NCI-H69 (cell line): ENCODE data around the gene PRELID1.
A peak's percentile ranks its signal among the peaks of the same experiment; 100 is the strongest.

Experiments used
- DNase-seq: peaks from one replicate; lab custom pipeline; 2025; lab: John Stamatoyannopoulos, UW

PRELID1 gene

GRCh38 chr5:177313561-177314259 is 10.1 kb downstream of the PRELID1 start:
- DNase-seq = no peak

DNA sequence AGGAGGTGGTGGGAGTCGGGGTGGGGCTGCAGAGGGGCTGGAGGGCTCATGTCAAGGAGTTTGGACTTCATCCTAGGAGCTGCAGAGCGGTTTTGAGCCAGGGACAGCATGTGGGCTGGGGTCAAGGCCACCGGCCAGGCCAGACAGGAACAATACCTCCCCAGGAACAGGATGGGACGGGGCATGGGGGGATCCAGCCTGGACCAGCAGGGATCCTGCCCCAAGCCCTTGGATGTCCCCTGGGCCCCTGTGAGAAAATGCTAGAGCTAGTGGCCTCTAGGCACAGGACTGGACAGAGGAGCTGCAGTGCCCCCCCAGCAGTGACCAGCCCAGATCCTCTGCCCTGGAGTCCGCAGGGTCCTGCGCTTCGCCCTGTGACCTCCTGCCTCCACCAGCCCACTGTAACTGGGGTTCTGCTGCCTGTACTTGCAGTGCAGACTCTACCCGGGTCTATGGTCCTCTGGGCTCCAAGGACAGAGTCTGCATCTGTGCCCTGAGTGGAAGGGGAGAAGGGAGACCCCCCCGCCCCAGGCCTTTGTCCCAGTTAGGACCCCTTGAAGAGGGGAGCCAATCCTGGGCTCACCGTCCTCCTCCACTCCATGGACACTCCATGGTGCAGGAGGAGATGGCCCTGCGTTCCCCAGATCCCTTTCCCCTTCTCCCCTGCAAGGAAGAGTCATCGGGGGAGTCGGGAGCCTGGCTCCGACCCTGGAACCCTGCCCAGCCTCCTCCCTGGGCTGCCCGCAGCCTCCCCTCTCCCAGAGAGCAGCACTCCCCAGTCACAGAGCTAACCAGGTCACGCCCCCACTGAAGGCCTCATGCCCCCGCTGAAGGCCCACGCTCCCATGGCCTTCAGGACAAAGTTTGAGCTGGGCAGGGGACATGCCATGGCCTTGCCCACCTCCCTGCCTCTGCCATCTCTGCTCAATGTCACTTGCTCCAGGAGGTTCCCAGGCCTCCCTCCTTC is 11.1 kb downstream of the PRELID1 start:
- no peak for DNase-seq

- DNase-seq = no peak
Observed at GRCh38 chr5:177315411-177315810, 11.8 kb downstream of the PRELID1 start.

DNA sequence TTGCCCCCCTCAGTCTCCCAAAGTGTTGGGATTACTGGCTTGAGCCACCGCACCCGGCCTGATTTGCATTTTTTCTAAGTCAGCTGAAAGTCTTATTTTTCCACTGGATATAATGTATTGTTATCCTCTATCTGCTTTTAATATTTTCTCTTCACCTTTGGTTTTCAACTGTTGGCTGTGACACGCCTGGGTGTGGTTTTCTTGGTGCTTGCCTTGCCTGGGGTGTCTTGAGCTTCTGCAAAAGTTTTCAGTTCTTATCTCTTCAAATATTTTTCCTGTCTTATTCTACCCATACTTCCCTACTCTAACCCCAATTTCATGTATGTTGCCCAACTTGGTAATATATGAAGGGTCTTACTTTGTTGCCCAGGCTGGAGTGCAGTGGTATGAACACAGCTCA is 12.4 kb downstream of the PRELID1 start:
- DNase-seq = no peak

- peak; percentile 81 for DNase-seq
Observed at GRCh38 chr5:177317959-177318377, 14.4 kb downstream of the PRELID1 start.

DNA sequence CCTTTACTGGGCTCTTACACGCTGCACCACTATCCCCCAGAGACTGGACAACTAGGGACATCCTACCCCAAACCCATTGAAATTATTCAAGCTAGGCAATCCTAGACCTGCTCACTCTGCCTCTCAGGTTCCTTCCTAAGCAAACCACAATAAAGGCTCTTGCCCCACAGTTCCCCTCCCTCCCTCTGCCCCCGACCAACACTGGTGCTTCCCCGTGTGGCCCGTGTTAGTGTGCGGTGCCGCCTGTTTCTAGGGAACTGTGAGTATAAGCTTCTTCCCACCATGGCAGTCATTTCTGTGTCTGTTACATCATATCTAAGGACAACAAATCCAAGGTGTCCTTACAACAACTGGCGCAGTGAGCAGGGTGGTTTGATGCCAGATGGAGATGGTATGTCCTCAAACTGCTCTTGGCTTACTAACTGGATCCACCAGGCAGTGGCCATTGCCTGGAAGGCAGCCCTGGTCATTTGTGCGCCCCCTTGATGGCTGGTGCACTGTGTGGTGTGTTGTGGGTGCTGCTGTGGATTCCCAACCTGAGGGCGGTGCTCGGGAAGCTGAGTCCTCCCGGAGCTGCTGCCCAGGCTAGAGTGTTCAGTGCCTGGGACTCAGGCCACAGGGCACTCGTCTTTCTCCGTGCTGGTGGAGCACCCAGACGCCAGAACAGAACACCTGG is 16.5 kb downstream of the PRELID1 start:
- DNase-seq = no peak

DNA sequence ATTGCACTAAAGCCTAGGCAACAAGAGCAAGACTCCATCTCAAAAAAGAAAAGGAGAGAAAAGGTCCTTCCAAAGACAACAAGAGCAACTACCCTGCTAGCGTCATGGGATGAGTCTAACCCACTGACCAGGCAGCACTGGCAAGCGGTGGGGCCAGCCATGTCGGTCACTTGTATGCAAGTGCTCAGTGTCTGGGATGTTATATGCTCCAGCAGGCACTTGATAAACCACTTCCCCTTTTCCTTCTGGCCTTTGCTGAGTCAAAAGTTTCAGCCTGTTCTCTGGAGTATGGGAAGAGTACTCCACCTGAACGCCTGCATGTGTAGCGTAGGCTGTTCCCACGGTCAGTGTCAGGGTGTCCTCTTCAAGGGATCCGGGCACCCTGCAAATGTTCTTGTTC is 17.3 kb downstream of the PRELID1 start:
- DNase-seq = no peak

DNA sequence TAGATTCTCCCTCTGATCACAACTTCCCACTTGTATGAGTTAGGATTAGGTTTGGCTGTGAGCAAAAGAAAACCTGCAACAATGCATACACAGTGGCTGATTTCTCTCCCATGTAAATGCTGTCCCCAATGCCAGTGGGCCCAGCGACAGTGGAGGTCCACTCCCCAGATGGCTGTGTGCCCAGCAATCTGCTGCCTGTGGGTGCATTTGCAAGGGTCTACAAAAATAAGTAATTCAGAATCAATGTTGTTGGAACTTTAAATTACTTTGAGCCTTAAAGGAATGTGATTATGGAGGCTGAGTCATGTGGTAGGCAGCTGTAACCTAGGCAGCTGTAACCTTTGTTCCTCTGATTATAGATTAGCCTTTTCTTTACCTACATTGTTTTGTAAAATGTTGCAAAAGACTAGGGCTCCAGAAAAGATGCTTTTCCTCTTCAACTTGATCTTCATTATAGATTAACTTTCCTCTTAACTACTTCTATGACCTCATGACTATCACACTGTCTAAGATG is 22.3 kb downstream of the PRELID1 start:
- DNase-seq = no peak

DNA sequence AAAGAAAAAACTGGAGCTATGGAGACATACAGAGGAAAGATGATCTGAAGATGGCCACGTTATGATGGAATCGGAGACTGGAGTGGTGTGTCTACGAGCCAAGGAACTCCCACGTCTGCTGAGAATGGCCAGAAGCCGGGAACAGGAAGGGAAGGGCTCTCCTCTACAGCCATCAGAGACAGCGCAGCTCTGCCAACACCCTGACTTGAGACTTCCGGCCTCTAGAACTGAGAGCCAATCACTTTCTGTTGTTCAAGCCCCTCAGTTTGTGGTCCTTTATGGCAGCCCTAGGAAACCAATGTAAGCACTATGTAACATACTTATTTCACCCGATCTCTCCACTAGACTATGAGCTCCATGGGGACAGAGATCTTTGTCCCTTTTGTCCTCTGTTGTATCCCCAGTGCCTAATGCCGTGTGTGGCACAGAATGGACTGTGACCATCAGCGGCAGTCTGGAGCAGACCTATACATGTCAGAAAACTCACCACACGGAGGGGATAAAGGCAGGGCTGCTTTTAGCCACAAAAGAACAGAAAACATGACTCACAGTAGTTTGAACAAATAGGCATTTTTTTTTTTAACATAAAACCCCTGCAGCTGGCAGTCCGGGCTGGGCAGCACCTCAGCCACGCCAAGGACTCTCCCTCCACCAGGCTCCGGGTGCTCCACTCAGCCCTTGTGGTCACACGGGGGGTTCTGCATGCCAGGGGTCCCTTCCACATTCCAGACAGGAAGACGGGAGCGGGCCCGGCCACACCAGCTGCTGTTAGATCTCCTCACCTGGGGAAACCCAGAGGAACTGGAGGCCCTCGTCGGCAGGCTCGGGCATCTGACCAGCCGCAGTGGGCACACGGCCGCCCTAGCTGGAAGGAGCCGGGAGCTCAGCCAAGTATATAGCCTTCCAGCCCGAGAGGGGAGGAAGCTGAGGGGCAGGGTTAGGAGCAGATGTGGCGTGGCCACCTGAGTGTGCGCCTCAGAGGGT is 24.2 kb downstream of the PRELID1 start:
- DNase-seq = no peak

GRCh38 chr5:177328545-177329231 is 25.1 kb downstream of the PRELID1 start:
- DNase-seq = no peak

GRCh38 chr5:177329883-177330282 is 26.3 kb downstream of the PRELID1 start:
- DNase-seq = no peak

DNA sequence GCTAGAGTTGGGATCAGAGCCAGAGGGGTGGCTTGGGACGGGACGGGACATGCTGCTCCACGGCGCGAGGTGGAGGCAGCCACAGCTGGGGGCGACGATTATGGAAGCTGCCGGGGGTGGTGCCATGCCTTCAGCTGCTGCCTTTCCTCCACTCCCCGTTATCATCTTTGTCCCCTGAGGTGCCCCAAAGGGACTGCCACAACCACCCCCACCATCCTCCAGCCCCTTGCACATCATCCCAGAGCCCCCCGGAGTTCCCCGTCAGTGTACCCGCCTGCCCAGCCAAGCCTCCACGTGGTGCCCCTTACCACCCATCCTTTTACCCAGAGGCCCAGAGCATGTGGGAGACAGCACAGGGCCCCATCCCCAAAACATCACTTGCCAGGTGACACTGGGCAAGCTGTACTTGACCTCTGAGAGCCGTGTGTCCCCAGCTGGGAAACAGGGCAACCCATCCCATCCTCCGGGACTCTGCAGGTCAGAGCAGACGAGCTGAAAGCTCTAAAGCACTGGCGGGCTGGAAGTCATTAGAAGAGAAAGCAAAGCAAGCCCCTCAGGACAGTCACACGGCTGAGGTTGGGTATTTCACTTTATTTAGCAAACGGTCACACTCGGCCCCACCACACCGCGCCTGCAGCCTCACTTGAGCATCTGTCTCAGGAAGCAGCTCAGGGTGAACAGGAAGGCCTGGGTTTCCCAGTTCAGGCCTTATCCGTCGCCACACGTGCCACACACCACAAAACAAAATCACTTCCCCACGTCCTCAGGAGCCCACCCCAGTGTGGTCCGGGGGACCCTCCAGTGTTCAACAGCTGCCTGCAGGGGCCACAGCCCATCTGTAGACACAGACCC is 27.6 kb downstream of the PRELID1 start:
- DNase-seq = no peak

DNA sequence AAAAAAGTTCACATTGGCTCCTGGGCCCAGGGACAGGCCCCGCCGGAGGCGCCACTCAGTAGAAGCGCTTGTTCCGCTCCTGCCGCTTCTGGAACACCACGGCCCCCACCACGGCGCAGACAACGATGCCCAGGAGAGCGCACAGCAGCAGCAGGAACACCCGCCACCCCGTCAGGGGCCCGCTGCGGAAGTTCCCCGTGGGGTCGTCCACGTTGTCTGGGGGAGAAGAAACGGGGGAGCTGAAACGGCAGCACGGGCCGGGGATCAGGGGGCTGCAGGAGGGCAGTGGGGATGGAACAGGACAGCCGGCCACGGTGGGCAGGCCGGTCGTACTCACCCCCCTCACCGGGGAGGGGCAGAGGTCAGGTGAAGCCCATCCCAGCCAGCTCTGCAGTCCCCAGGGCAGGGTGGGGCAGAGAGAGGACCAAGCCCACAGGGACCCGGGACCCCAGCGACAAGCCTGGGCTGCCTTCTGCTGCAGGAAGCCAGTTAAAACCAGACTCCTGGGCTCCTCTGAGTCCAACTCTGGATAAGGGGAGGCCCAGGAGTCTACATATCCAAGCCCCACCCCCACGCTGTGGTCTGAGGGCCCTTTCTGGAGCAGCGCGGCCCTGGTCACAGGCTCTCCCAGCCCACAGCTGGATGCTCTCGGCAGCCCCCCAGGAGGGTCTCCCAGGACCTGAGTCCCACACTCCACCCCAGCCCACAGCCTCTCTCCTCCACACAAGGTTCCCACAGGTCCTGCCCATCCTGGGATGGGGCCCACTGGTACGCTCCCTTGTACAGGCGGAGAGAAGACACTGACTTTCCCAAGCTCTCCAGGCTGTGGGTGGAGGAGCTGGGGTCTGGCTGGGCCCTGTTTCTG is 28.7 kb downstream of the PRELID1 start:
- no peak for DNase-seq

GRCh38 chr5:177332896-177333260 is 29.3 kb downstream of the PRELID1 start:
- DNase-seq = no peak

DNA sequence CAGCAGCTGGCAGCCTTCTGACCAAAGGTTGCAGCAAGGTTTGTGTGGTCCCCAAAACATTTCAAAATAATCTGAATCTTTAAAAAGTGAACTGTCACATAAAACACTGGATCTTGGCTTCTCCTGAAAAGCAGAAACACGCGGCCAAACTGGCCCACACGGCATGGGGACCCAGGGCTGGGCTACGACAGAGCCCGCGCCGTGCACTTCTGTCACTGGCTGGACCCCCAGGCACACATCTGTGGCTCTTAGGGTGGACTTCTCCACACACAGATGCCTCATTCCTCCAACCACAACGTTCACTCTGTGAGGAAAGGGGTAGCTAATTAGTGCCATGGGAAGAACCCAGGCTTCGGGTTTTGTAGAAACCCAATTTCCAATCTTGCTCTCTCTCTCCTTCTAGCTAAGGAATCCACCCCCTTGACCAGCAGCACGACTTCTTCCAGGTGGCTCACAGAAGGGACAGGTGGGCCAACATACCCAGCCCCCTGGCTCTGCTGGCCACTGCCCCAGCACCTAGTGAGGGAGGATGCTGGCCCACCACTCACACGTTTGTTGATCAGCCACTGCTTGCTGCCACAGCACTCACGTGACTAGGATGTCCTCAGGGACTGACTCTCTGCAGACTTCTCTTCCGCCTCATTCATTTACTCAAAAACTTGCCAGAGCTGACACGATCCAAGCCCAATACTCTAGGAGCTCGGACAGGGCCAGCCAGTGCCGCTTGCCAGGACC is 30.0 kb downstream of the PRELID1 start:
- no peak for DNase-seq

- no peak for DNase-seq
Observed at GRCh38 chr5:177334155-177334551, 30.6 kb downstream of the PRELID1 start.

DNA sequence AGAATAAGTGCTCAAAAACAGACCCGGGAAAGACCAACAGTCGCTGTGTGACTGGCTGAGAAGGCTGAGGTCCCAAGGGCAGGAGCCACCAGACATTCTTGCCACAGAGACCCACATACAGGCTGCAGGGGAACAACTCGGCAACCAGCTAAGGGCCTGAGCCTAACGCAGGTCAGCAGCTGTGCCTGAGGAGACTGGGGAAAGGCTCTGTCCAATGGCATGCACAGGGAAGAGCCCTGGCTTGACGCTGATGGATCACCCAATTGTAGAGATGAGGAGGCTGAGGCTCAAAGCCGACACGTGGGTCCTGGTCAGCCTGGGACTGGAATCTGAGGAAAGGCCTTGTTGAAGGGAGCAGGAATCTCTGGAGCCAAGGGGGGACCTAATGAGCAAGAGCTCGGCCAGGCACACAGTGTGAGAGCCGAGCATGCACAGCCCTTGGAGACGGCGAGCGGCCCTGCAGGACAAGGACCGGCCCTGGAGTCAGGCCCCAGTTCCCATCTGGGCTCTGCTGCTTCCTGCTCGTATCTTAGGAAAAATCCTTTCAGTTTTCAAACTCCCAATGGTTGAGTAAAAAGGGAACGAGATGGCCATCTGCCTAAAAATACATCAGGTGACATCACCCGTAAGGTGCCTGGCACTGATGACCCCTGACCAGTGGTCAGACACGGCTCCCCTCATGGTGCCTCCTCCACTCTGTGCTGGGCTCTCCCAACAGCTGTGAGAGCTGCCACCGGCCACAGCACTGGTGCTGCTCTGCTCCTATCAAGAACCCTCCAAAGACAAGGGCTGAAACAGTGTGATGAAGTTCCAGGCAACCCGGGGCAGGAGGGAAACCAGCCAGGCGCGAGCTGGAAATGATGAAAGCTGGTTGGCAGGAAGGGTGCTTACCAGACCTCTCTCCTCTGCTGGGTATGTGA is 31.4 kb downstream of the PRELID1 start:
- no peak for DNase-seq
